SK-N-SH treated with all-trans-retinoic acid at 6 μM for 48 hours (cell line): ENCODE measurements around the gene SMIM26.

Experiments
- PATZ1 ChIP-seq: fragments of 250-450 bp; sonication (Bioruptor Pico); IDR thresholded peaks from 2 replicates; pipeline ENCODE4 v1.8.0; 2020; ENCODE audit warnings: mild to moderate bottlenecking, moderate library complexity, borderline replicate concordance
- RARB ChIP-seq: fragments of 250-450 bp; sonication (Bioruptor Pico); IDR thresholded peaks from 2 replicates; pipeline ENCODE4 v1.8.0; 2021; ENCODE audit warnings: mild to moderate bottlenecking, moderate library complexity
- ZC3H10 ChIP-seq: fragments of 250-450 bp; sonication (Bioruptor Pico); IDR thresholded peaks from 2 replicates; pipeline ENCODE4 v1.5.1; 2021; ENCODE audit warnings: mild to moderate bottlenecking, moderate library complexity
- ZNF8 ChIP-seq: fragments of 450-650 bp; formaldehyde crosslinking; IDR thresholded peaks from 2 replicates; pipeline ENCODE4 v1.5.0; 2020; ENCODE audit warnings: mild to moderate bottlenecking, moderate library complexity
- TF ChIP-seq, protein P1 (sequence below): fragments of 250-450 bp; sonication (Bioruptor Pico); IDR thresholded peaks from 2 replicates; pipeline ENCODE4 v1.8.0; 2021; ENCODE audit warnings: low read depth, mild to moderate bottlenecking, moderate library complexity, borderline replicate concordance

DNA sequence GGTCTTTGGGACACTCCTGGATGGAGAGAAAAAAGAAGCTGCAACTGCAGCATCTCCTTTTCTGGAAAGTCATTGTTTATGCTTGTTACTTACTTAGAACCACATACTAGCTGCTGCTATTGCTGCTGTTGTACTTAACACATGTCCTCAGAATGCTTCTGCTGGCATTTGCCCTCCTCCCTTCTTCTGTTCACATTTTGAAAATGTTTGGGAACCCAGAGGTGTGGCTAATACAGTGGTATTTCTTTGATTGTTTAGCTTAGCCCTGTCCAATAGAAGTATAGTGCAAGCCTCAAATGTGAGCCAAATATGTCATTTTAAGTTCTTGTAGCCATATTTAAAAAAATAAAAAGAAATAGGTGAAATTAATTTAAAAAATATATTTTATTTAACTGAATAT is 29.0 kb downstream of the SMIM26 start:
- TF ChIP-seq ZNF8: no peak
- TF ChIP-seq, protein P1, sequence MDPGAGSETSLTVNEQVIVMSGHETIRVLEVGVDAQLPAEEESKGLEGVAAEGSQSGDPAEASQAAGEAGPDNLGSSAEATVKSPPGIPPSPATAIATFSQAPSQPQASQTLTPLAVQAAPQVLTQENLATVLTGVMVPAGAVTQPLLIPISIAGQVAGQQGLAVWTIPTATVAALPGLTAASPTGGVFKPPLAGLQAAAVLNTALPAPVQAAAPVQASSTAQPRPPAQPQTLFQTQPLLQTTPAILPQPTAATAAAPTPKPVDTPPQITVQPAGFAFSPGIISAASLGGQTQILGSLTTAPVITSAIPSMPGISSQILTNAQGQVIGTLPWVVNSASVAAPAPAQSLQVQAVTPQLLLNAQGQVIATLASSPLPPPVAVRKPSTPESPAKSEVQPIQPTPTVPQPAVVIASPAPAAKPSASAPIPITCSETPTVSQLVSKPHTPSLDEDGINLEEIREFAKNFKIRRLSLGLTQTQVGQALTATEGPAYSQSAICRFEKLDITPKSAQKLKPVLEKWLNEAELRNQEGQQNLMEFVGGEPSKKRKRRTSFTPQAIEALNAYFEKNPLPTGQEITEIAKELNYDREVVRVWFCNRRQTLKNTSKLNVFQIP (CRISPR knock-in tag): no peak
- TF ChIP-seq PATZ1: no peak
- TF ChIP-seq RARB: no peak
- no peak for TF ChIP-seq ZC3H10 (CRISPR knock-in tag)
